B cell (primary cell): ENCODE data around the gene MEAK7. TPM values are rescaled to one million over a fixed set of nuclear protein-coding genes. Genes with fewer than 3 reads are reported as not detected.

Source experiments
- ATAC-seq: fragments of 200-7000 bp; cut with Tn5 transposase; one replicate; pipeline ENCODE4 v1.10.0; 2021; ENCODE audit warnings: low read depth, mild to moderate bottlenecking, moderate number of reproducible peaks, moderate library complexity
- CTCF ChIA-PET: fragments of 350-600 bp; sonication (Branson Sonifier 250); formaldehyde crosslinking; loops from one replicate; lab custom pipeline; 2021; ENCODE audit warnings: antibody characterized with exemption, inconsistent platforms; lab: Charles Lee
- POLR2A ChIA-PET: fragments of 350-600 bp; sonication (Branson Sonifier 250); formaldehyde crosslinking; loops from one replicate; lab custom pipeline; 2021; ENCODE audit warnings: antibody characterized with exemption; lab: Charles Lee
- DNase-seq: peaks from one replicate; pipeline ENCODE4 v3.0.0; 2013
- H2AFZ ChIP-seq: 2 replicates; pipeline ENCODE4 v1.6.1; 2012; ENCODE audit warnings: mild to moderate bottlenecking, low read depth, low read length; ENCODE audit not compliant: insufficient read depth, poor library complexity, severe bottlenecking
- H3K27ac ChIP-seq, 2 donors: 1 replicate in 1 of 2; 2 replicates in 1 of 2; pipeline ENCODE4 v1.5.1; 2012 to 2013; ENCODE audit warnings: low read length in 2 of 2, mild to moderate bottlenecking in 2 of 2, moderate library complexity in 1 of 2
- H3K27me3 ChIP-seq, 4 experiments: fragments of 200-600 bp in 1 of 4; sonication (generic) in 1 of 4; replicated peaks in 1 of 4; 1 replicate in 2 of 4; 2 replicates in 2 of 4; pipeline versions ENCODE4 v1.6.1 to v1.7.0; 2013 to 2016; ENCODE audit warnings: low read length in 3 of 4, mild to moderate bottlenecking in 2 of 4, mixed read lengths in 1 of 4, moderate library complexity in 1 of 4; ENCODE audit not compliant: insufficient read depth in 4 of 4, control insufficient read depth in 3 of 4; ENCODE audit errors: control extremely low read depth in 1 of 4
- H3K36me3 ChIP-seq, 2 experiments: replicated peaks in 1 of 2; 1 replicate in 1 of 2; 2 replicates in 1 of 2; pipeline versions ENCODE4 v1.6.1 to v1.7.1; 2013; ENCODE audit warnings: low read length in 1 of 2; ENCODE audit not compliant: insufficient read depth in 2 of 2, control insufficient read depth in 1 of 2; ENCODE audit errors: control extremely low read depth in 1 of 2, extremely low read depth in 1 of 2
- H3K4me1 ChIP-seq, 2 donors: fragments of 200-600 bp in 1 of 2; sonication (generic) in 1 of 2; 1 replicate in 1 of 2; 2 replicates in 1 of 2; pipeline versions ENCODE4 v1.5.1 to v1.6.1; 2013 to 2017; ENCODE audit warnings: low read length in 2 of 2; ENCODE audit not compliant: control insufficient read depth in 2 of 2, insufficient read depth in 2 of 2
- H3K4me2 ChIP-seq: replicated peaks from 2 replicates; pipeline ENCODE3; 2012; ENCODE audit warnings: mild to moderate bottlenecking, low read depth, low read length; ENCODE audit not compliant: poor library complexity, severe bottlenecking
- H3K4me3 ChIP-seq, 5 experiments: fragments of 200-600 bp in 1 of 5; sonication (generic) in 1 of 5; 1 replicate in 3 of 5; 2 replicates in 2 of 5; pipeline versions ENCODE4 v1.5.1 to v1.7.0; 2011 to 2016; ENCODE audit warnings: low read length in 4 of 5, mild to moderate bottlenecking in 4 of 5, low read depth in 2 of 5, control low read depth in 1 of 5, moderate library complexity in 1 of 5; ENCODE audit not compliant: insufficient read depth in 1 of 5; ENCODE audit errors: control extremely low read depth in 1 of 5, extremely low read depth in 1 of 5
- H3K79me2 ChIP-seq: fragments of 200-600 bp; sonication (generic); one replicate; pipeline ENCODE4 v1.6.0; 2016; ENCODE audit warnings: low read length; ENCODE audit not compliant: control insufficient read depth, insufficient read depth
- H3K9ac ChIP-seq: fragments of 200-600 bp; sonication (generic); 2 replicates; pipeline ENCODE4 v1.6.1; 2017; ENCODE audit warnings: mild to moderate bottlenecking, low read length, moderate library complexity
- H3K9me3 ChIP-seq, 3 donors: one replicate each; pipeline versions ENCODE4 v1.6.1 to v1.7.1; 2013; ENCODE audit warnings: low read length in 2 of 3; ENCODE audit not compliant: control insufficient read depth in 2 of 3, insufficient read depth in 1 of 3; ENCODE audit errors: control extremely low read depth in 1 of 3
- H4K20me1 ChIP-seq: 2 replicates; pipeline ENCODE4 v1.6.0; 2012; ENCODE audit warnings: mild to moderate bottlenecking, low read length; ENCODE audit not compliant: insufficient read depth, control insufficient read depth, poor library complexity, severe bottlenecking
- H3K27ac Mint-ChIP-seq: one replicate; pipeline ENCODE4 v1.8.0; 2021; ENCODE audit warnings: mixed read lengths
- H3K27me3 Mint-ChIP-seq: one replicate; pipeline ENCODE4 v1.8.0; 2021; ENCODE audit warnings: mixed read lengths
- H3K4me1 Mint-ChIP-seq: one replicate; pipeline ENCODE4 v1.8.0; 2021; ENCODE audit warnings: mixed read lengths
- H3K4me3 Mint-ChIP-seq: one replicate; pipeline ENCODE4 v1.8.0; 2021; ENCODE audit warnings: mixed read lengths
- H3K9me3 Mint-ChIP-seq: one replicate; pipeline ENCODE4 v1.8.0; 2022; ENCODE audit warnings: mixed read lengths; ENCODE audit not compliant: insufficient read depth
- EZH2 ChIP-seq: IDR thresholded peaks from 2 replicates; pipeline ENCODE4 v1.6.1; 2012; ENCODE audit warnings: borderline replicate concordance, low read depth, mild to moderate bottlenecking, moderate library complexity, low read length; ENCODE audit not compliant: insufficient read depth, poor library complexity, severe bottlenecking
- WGBS: methylation state at CpG from one replicate; pipeline ENCODE4 v1.1.5; 2013; ENCODE audit warnings: missing lambda C conversion rate; ENCODE audit not compliant: insufficient coverage; 5-methylcytosine and 5-hydroxymethylcytosine counted together
- intact Hi-C: fragments of 100-400 bp; cut with micrococcal nuclease; formaldehyde crosslinking; loops from one replicate; pipeline ENCODE4 v1.10.0; 2022
- polyA plus RNA-seq: library from polyadenylated mRNA; depleted of rRNA; stranded (reverse); fragments of >200 nt; gene quantifications from 2 replicates; pipeline ENCODE4 v1.2.3, GENCODE V29; 2012
- total RNA-seq, 2 donors: library from RNA; stranded (reverse); fragments of 120-200 nt in 1 of 2; gene quantifications; 1 replicate in 1 of 2; 2 replicates in 1 of 2; pipeline versions ENCODE4 v1.2.3 to v1.2.4, GENCODE V29; 2013 to 2022
- TF ChIP-seq, protein P1 (sequence below): fragments of 200-600 bp; IDR thresholded peaks from one replicate; pipeline ENCODE4 v1.8.0; 2022; ENCODE audit warnings: antibody characterized with exemption, mild to moderate bottlenecking

Gene MEAK7
- total and polyA plus RNA-seq, 2 donors (not counting 1 experiment from before 2014, with no cell fraction given), result 3.9 to 19.3 TPM

DNA sequence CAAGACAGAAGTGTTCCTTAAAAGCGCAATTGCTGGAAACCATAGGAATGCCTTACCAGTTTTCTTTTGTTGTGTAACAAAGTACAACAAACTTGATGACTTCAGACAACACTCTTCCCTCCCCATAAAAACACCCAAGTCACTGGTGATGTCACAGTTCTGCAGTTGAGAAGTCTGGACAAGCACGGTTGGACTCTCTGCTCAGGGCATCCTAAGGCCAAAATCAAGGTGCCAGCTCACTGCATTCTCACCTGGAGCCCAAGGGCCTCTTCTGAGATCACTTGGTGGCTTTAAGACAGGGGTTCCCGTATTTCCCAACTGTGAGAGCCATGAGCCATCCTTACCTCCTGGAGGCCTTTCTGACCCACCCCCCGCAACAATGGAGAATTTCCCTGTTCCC is 45.6 kb upstream of the MEAK7 start:
- CTCF ChIA-PET, result no interaction called here
- Mint-ChIP-seq H3K27ac (no peak overlapping the region), H3K9me3 (no peaks in the 10 kb centered on the region), H3K27me3 (peaks cover 5% of the 10 kb centered on the region), H3K4me1 (peaks cover 12% of the 10 kb centered on the region), H3K4me3 (no peak overlapping the region)
- 97% methylated on average over 3 of the region's 4 CpGs for WGBS
- H3K36me3 ChIP-seq, result no peaks in the 10 kb centered on the region
- H3K9ac ChIP-seq, result no peak overlapping the region
- H4K20me1 ChIP-seq, result no peaks in the 10 kb centered on the region
- H3K4me3 ChIP-seq, result no peak overlapping the region
- DNase-seq (no peak), ATAC-seq (no peak)
- TF ChIP-seq, protein P1, sequence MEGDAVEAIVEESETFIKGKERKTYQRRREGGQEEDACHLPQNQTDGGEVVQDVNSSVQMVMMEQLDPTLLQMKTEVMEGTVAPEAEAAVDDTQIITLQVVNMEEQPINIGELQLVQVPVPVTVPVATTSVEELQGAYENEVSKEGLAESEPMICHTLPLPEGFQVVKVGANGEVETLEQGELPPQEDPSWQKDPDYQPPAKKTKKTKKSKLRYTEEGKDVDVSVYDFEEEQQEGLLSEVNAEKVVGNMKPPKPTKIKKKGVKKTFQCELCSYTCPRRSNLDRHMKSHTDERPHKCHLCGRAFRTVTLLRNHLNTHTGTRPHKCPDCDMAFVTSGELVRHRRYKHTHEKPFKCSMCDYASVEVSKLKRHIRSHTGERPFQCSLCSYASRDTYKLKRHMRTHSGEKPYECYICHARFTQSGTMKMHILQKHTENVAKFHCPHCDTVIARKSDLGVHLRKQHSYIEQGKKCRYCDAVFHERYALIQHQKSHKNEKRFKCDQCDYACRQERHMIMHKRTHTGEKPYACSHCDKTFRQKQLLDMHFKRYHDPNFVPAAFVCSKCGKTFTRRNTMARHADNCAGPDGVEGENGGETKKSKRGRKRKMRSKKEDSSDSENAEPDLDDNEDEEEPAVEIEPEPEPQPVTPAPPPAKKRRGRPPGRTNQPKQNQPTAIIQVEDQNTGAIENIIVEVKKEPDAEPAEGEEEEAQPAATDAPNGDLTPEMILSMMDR, result no peak
- no peak for TF ChIP-seq EZH2
- POLR2A ChIA-PET, result no interaction called here
- no peaks in the 10 kb centered on the region for H3K9me3 ChIP-seq
- no peak overlapping the region for H3K27ac ChIP-seq
- H3K4me2 ChIP-seq, result no peak overlapping the region
- H2AFZ ChIP-seq, result no peak overlapping the region
- H3K27me3 ChIP-seq, result peaks cover 0 to 5% (median 2%) of the 10 kb centered on the region in 4 experiments
- peaks cover 4 to 10% of the 10 kb centered on the region in 2 donors for H3K4me1 ChIP-seq
- H3K79me2 ChIP-seq, result no peaks in the 10 kb centered on the region
- intact Hi-C loops, result no loop called here

DNA sequence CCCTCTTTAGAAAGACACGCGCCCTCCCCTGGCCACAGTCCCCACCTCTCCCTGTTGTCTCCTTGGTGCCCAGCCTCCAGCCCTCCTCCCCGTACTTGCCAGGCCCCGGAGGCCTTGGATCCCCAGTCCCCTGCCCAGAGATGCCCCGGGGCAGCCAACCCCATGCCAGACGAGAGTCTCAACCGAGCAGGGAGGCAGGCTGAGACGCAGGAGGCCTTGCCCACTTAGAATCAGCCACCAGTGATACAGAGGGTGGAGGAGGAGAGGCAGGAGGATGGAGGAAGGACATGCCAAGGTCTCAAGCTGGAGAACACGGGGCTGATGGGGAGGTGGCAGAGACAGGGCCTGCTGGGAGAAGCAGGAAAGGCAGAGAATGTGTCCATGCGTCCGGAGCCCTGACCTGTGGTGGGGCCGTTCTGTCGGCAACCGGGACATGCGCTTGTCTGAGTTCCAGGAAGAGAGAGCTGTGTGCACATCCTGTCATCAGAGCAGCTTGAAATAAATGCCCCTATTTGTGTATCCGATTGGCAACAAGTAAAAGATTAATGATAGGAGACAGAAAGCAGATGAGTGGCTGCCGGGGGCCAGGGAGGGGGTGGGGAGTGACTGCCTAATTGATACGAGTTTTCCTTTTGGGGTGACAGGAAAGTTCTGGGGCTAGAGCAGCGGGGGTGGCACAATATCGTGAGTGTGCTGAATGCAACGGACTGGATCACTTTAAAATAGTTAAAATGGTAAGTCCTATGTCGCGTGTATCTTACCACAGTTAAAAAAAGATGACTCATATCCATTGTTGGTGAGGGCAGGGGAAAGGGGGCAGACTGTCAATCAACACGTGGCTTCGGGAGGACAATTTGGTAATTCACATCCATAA is 44.7 kb upstream of the MEAK7 start:
- Histone ChIP-seq H3K9me3 (no peaks in the 10 kb centered on the region), H4K20me1 (no peaks in the 10 kb centered on the region), H3K27me3 (peaks cover 0 to 12% (median 5%) of the 10 kb centered on the region in 4 experiments), H3K36me3 (no peaks in the 10 kb centered on the region), H3K79me2 (no peaks in the 10 kb centered on the region), H3K27ac (no peak overlapping the region), H3K4me1 (peaks cover 10 to 18% of the 10 kb centered on the region in 2 donors), H3K4me3 (no peak overlapping the region), H2AFZ (peak overlapping the region; percentile 43), H3K4me2 (no peak overlapping the region), H3K9ac (no peak overlapping the region)
- Mint-ChIP-seq H3K27me3 (peaks cover 8% of the 10 kb centered on the region), H3K9me3 (no peaks in the 10 kb centered on the region), H3K27ac (no peak overlapping the region), H3K4me1 (peaks cover 15% of the 10 kb centered on the region), H3K4me3 (no peak overlapping the region)
- ATAC-seq (no peak), DNase-seq (no peak)
- ChIA-PET CTCF (no interaction called here), POLR2A (interaction anchor here (0.7 kb wide), 1 partner anchor 23 kb away, joined by 7 read pairs; no protein-coding TSS in a partner anchor)
- intact Hi-C loops, result no loop called here
- TF ChIP-seq, protein P1, result no peak
- no peak for TF ChIP-seq EZH2
- WGBS, result 85% methylated on average over 19 of the region's 25 CpGs
